GM23248 (cell line): ENCODE measurements around the gene LCLAT1. TPM values are rescaled to one million over a fixed set of nuclear protein-coding genes. Genes with fewer than 3 reads are reported as not detected.

Experiments
- DNase-seq: peaks from one replicate; pipeline ENCODE4 v3.0.0-alpha.2; 2015
- H2AFZ ChIP-seq: fragments of 200-600 bp; sonication (generic); 2 replicates; pipeline ENCODE4 v1.6.1; 2016; ENCODE audit warnings: antibody characterized with exemption
- H3F3A ChIP-seq: fragments of 200-600 bp; sonication (generic); 2 replicates; pipeline ENCODE4 v1.6.1; 2016; ENCODE audit warnings: mild to moderate bottlenecking, antibody characterized with exemption, mixed run types; ENCODE audit not compliant: insufficient read depth
- H3K27ac ChIP-seq: fragments of 200-600 bp; sonication (generic); 2 replicates; pipeline ENCODE4 v1.5.1; 2016; ENCODE audit warnings: mild to moderate bottlenecking
- H3K27me3 ChIP-seq: fragments of 200-600 bp; sonication (generic); replicated peaks from 2 replicates; pipeline ENCODE4 v1.6.1; 2016; ENCODE audit warnings: mild to moderate bottlenecking; ENCODE audit not compliant: insufficient read depth
- H3K36me3 ChIP-seq: fragments of 200-600 bp; sonication (generic); 2 replicates; pipeline ENCODE4 v1.6.1; 2016; ENCODE audit warnings: low read depth, mild to moderate bottlenecking
- H3K4me1 ChIP-seq: fragments of 200-600 bp; sonication (generic); 2 replicates; pipeline ENCODE4 v1.6.1; 2016; ENCODE audit warnings: mild to moderate bottlenecking; ENCODE audit not compliant: insufficient read depth
- H3K4me2 ChIP-seq: fragments of 200-600 bp; sonication (generic); one replicate; pipeline ENCODE4 v1.6.1; 2016; ENCODE audit warnings: mild to moderate bottlenecking; ENCODE audit not compliant: unreplicated experiment
- H3K4me3 ChIP-seq: fragments of 200-600 bp; sonication (generic); 2 replicates; pipeline ENCODE4 v1.5.1; 2016; ENCODE audit warnings: mild to moderate bottlenecking
- H3K79me2 ChIP-seq: fragments of 200-600 bp; sonication (generic); 2 replicates; pipeline ENCODE4 v1.6.1; 2016; ENCODE audit warnings: mild to moderate bottlenecking; ENCODE audit not compliant: insufficient read depth
- H3K9ac ChIP-seq: fragments of 200-600 bp; sonication (generic); 2 replicates; pipeline ENCODE4 v1.6.1; 2016; ENCODE audit warnings: mild to moderate bottlenecking
- H3K9me2 ChIP-seq: fragments of 200-600 bp; sonication (generic); 2 replicates; pipeline ENCODE4 v1.6.1; 2016; ENCODE audit warnings: mixed run types, mild to moderate bottlenecking, moderate library complexity; ENCODE audit not compliant: insufficient read depth
- H3K9me3 ChIP-seq: fragments of 200-600 bp; sonication (generic); one replicate; pipeline ENCODE4 v1.6.1; 2017; ENCODE audit warnings: low read depth
- H4K20me1 ChIP-seq: fragments of 200-600 bp; sonication (generic); 2 replicates; pipeline ENCODE4 v1.6.0; 2016; ENCODE audit not compliant: insufficient read depth
- EZH2 ChIP-seq: fragments of 200-600 bp; sonication (generic); IDR thresholded peaks from 2 replicates; pipeline ENCODE4 v1.6.1; 2018; ENCODE audit warnings: antibody characterized with exemption, mild to moderate bottlenecking; ENCODE audit not compliant: insufficient read depth, poor library complexity, severe bottlenecking
- EZH2phosphoT487 ChIP-seq: fragments of 200-600 bp; sonication (generic); IDR thresholded peaks from 2 replicates; pipeline ENCODE4 v1.6.1; 2018; ENCODE audit warnings: antibody characterized with exemption, moderate library complexity, mild to moderate bottlenecking, low read depth; ENCODE audit not compliant: insufficient read depth
- WGBS, 2 experiments: methylation state at CpG; one replicate each; pipeline ENCODE4 v1.1.6; 2015 to 2017; ENCODE audit warnings: low lambda C conversion rate in 2 of 2, low coverage in 1 of 2; ENCODE audit errors: missing lambda C conversion rate in 2 of 2; 5-methylcytosine and 5-hydroxymethylcytosine counted together
- in situ Hi-C: fragments of 300-500 bp; cut with MboI; formaldehyde crosslinking; loops from 2 replicates; pipeline ENCODE4 v1.15.0; 2020
- polyA plus RNA-seq: library from polyadenylated mRNA; unstranded; fragments of >200 nt; fragmentation: Nextera tagmentation; extraction: Ambion mirVana; gene quantifications from 2 replicates; pipeline ENCODE4 v1.2.1, GENCODE V29; 2016
- total RNA-seq: library from RNA; depleted of rRNA; stranded (reverse); fragments of >200 nt; shearing (Covaris generic); gene quantifications from 2 replicates; pipeline ENCODE4 v1.2.3, GENCODE V29; 2014; rRNA removed

Gene LCLAT1
- total RNA-seq, result 31.7 and 32.3 TPM in 2 replicates
- polyA plus RNA-seq, result 29.7 and 31.2 TPM in 2 replicates

DNA sequence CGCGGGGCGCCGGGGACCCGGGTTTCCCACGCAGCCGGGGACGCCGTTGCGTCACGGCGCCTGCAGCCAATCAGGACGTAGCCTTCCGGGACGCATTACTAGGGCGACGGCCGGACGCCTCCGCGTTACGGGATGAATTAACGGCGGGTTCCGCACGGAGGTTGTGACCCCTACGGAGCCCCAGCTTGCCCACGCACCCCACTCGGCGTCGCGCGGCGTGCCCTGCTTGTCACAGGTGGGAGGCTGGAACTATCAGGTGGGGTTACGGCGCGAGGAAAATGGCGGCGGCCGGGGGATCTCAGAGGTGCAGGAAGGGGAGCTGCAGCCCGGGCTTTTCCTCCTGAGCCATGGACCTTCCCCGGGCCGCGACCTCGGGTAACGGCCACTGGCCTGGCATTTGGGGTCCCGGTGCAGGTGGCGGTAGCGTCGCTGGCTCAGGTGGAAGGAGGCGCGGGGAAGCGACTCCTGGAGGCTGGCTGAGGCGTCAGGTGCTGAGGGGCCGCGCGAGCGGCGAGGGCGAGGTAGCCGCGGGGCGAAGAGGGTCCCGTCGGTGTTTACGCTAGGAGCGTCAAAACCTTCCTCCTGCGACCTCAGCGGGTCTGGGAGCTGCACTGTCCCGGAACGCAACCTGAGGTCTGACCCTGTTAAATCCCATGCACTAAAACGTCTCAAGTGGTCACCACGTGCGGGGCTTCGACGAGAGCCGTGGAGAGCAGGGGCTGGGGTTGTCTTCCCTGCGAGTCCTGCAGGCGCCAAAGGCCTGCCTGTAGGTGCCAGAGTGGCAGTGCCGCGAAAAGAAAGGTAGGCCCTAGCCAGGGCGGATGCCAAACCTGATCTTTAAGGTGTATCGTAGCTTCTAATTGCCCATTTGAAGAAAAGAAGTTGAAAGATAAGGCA lies at the start of gene LCLAT1:
Gene LCLAT1 (plus strand): TSS at position 98 of the 897 bp plus-strand sequence. CDS start 78,345 bp downstream, outside the sequence.
- H3K9ac ChIP-seq, result peak within 1 kb of the TSS; percentile 91
- H3K4me1 ChIP-seq, result peaks cover 19% of the 10 kb centered on the region
- peak within 1 kb of the TSS; percentile 83 for H3K27ac ChIP-seq
- peak within 1 kb of the TSS; percentile 89 for H3K4me2 ChIP-seq
- H3K79me2 ChIP-seq, result peaks cover 45% of the 10 kb centered on the region
- 4 to 5% methylated on average over 66 to 83 of the region's 83 CpGs for WGBS, 2 experiments
- no peaks in the 10 kb centered on the region for H3K9me3 ChIP-seq
- H3K27me3 ChIP-seq, result no peaks in the 10 kb centered on the region
- no peaks in the 10 kb centered on the region for H3K36me3 ChIP-seq
- peak within 1 kb of the TSS; percentile 87 for H2AFZ ChIP-seq
- H4K20me1 ChIP-seq, result no peaks in the 10 kb centered on the region
- in situ Hi-C loops, result no loop called here
- DNase-seq, result peak; percentile 93
- H3K4me3 ChIP-seq, result peak within 1 kb of the TSS; percentile 77
- TF ChIP-seq EZH2phosphoT487 (no peak), EZH2 (no peak)
- no peaks in the 10 kb centered on the region for H3K9me2 ChIP-seq
- peaks cover 16% of the 10 kb centered on the region; the same call in 1 of the 2 replicates for H3F3A ChIP-seq

DNA sequence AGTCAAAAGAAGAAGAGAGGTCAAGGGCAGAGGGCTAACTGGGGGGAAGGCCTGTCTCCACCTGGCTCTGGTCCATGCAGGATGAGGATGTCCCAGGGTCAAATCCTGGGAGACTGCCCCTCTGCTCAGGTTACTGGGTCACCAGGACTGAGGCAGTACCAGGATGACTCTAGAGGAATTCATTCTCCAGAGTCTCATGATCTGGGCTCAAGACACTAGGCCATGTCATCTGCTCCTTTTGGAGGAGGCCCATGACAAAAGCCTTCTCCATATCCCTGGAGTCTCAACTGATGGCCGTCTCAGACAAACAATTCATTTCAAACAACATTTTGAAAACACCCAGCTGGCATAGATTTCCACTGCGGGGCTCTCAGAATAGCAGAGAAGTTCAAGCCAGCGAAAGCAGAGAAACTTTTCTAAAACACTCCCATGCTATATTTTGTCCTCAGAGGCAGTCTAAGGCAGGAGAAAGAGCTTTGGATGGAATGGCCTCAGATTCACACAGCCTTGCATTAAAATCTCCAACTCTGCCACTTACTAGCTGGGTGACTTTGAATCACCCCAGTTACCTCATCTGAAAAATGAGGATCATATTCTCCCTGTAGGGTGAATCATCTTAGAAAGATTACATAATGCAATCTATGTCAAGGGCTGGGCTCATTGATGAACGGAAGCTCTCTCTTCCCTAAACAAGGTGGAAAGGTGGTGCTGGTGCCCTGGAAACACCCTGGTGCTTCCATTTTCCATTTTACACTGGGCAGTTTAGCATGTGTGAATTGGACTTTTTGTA lies 48.8 kb upstream of the LCLAT1 start:
- Histone ChIP-seq H3F3A (no peaks in the 10 kb centered on the region), H2AFZ (0 out of 2 replicates have a peak overlapping the region, but pooled peaks have one; percentile 20), H3K9ac (no peak overlapping the region), H3K27me3 (no peaks in the 10 kb centered on the region), H3K4me1 (peaks cover 18% of the 10 kb centered on the region), H3K9me2 (no peaks in the 10 kb centered on the region), H3K36me3 (no peaks in the 10 kb centered on the region), H3K27ac (peak overlapping the region; percentile 28; the same call in 1 of the 2 replicates), H3K9me3 (no peaks in the 10 kb centered on the region), H3K4me3 (no peak overlapping the region), H3K79me2 (no peaks in the 10 kb centered on the region), H4K20me1 (no peaks in the 10 kb centered on the region), H3K4me2 (no peak overlapping the region)
- TF ChIP-seq EZH2 (no peak), EZH2phosphoT487 (no peak)
- WGBS, 2 experiments, result 14 to 22% methylated on average over 4 of the region's 4 CpGs
- peak; percentile 82 for DNase-seq
- in situ Hi-C loops, result no loop called here

DNA sequence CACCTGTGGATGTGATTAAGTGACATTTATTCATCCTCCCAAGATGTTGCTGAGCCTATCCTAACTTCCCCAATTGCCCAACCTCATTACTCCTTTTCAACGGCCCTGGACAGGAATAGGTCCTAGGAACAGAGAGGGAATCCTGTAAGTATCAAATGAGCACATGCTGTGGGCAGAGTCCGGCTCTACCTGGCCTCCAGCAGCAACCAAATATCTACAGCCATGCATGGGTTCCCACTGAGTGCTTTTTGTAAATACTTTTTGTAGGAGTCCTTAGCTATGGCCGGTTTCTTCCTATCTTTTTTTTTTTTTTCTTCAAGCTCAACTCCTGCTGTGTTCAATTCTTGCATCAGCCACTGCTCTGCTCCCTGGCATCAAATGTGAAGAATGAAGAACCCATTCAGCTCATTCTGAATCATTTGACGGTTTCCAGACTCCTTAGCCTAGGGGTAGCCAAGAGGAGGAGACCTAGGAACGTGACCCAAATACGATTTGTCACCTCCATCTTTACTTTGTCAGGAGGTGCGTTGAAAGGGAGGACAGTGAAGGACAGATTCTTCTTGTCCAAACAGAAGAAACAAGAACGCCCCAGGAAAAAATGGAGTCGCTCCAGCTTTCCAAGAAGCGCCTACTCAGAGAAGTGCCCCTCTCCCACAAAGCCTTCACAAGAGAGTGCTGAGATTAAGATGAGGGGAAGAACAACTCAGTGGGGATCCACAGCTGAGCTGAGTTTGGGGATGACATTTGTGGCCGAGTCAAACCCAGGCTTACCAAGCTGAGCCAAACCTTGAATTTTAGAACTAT lies 46.7 kb upstream of the LCLAT1 start:
- peak; percentile 75 for DNase-seq
- TF ChIP-seq EZH2phosphoT487, result no peak
- TF ChIP-seq EZH2, result no peak
- H3K27me3 ChIP-seq, result no peaks in the 10 kb centered on the region
- no peak overlapping the region for H3K4me3 ChIP-seq
- peak overlapping the region; percentile 43; the same call in 1 of the 2 replicates for H3K27ac ChIP-seq
- no peaks in the 10 kb centered on the region for H4K20me1 ChIP-seq
- no peak overlapping the region for H3K9ac ChIP-seq
- in situ Hi-C loops, result no loop called here
- H3F3A ChIP-seq, result no peaks in the 10 kb centered on the region
- H3K4me1 ChIP-seq, result peaks cover 31% of the 10 kb centered on the region
- H3K4me2 ChIP-seq, result no peak overlapping the region
- H3K36me3 ChIP-seq, result no peaks in the 10 kb centered on the region
- no peaks in the 10 kb centered on the region for H3K9me2 ChIP-seq
- peak overlapping the region; percentile 59 for H2AFZ ChIP-seq
- WGBS, 2 experiments, result 29 to 34% methylated on average over 11 of the region's 11 CpGs
- no peaks in the 10 kb centered on the region for H3K9me3 ChIP-seq
- H3K79me2 ChIP-seq, result no peaks in the 10 kb centered on the region
